ENCODE measurements around the gene MAPK12.

Gene MAPK12

DNA sequence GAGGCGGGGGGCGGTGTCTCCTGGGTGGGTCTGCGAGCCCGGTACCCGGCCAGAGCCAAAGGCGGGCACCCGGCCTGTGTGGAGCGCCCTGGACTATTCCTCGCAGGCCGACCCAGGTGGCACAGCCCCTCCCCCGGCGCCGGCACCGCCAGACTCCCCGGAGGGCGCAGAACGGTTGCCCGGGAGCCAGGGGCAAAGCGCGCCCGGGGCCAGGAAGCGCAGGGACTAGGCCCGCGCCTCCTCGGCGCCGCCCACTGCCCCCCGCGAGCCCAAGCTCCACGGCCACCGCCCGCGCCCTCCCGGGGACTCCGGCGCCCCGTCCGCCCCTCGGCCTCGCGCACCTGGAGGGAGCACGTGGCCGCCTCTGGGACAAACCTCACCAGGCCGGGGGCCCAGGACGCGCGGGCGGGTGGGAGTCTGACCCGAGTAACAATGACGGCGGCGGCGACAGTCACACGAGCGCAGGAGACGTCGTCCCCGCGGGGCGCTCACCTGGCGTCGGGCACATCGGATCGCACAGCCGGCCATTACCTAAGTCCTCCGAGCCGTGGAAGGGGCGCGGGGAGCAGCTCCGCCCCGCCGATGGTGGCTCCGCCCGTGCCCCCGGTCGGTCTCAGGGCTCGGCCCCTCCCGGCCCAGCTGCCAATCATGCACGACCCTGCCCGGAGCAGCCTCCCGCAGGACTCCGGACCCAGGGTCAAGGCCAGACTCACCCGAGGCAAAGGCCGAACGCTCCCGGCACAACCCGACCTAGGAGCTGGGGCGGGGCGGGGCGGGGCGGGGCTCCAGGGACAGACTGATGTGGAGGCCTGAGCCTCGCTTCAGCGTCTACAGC, 38.5 kb upstream of the MAPK12 start:
- FAIRE-seq (no peak), DNase-seq (ENCODE audit: low spot score) (no peak)

DNA sequence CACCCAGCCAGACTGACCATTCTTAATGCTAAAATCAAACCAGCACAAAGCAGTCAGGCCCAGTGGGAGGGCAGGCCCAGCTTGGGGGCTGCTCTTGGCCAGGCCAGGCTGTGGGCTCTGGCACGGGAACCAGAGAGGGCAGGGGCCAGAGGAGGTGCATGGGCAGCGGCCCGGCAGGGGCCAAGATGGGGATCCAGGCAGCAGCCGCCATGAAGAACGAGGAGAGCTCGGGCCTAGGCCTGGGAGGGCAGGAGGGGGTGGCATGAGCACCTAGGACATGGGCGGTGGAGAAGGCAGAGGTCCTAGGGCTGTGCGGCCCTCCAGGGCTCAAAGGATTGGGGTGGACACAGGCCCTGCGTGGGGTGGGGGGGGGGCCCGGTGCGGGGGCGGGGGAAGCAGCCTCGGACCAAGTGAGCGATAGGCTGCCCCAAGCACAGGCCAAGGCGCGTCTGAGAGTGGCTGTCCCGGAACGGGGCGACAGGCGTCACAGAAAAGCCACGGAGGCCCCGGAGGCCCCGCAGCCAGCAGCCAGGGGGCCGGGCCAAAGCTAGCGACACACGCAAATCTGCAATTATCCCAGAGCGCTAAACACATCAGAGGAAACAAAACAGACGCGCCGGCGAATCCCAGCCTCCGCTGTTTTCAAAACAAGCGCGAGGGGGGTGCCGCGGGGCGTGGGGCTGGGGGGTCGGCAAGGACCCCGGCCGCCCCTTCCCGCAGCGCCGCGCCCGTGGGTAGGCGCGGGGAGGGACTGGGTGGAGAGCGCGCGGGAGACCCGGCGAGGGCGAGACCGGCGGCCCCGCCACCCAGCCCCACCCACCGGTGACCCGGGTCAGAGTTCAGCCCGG, 37.7 kb upstream of the MAPK12 start:
- FAIRE-seq = no peak
- DNase-seq (ENCODE audit: low spot score) = no peak

DNA sequence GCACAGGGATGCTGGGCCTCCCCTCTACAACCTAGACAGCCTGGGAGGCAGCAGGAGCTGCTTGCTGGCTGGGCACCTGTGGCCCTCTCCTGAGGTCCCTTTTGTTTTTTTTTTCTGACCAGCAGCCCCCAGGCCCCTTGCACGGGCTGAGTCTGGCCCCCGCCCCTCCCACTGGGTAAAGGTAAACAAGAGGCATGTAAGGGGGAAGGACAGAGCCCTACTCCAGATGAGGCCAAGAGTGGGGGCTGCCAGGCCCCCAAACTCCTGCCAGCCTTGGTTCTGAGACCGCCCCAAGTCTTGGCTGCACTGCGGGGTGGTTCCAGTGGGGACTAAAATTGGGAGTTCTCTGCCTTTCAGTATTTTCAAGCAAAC, 36.8 kb upstream of the MAPK12 start:
- no peak for FAIRE-seq
- DNase-seq (ENCODE audit: low spot score) = no peak

DNA sequence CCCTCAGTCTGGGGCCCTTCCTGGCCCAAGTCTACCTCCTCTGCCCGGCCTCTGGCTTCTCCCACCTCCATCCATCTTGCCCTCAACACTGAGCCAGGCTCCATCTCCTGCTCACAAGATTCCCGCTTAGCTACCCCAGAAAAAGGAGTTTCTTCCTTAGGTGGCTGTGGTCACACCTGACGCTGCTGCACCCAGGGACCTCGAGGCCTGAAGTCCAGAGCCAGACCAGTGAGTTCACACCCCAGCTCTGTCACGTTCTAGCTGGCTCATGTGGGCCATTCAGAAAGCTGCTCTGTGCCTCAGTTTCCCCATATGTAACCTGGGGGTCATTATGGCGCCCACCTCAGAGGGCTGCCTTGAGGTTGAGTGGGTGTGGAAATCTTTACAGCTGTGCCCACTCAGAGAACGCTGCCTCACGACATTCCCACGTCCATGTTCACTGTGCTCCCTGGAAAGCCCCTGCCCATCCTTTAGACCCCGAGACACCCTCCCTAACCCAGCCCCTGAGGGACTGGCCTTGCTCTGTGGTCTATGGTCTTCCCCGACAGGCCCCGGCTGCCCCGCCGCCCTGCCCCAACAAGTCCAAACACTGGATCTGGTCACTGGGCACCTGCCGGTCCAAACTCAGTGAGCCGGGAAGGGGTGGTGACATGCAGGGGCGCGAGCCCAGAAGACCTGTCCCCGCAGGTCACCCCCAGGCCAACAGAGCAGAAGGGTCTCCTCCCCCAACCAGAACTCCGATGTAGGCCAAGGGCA, 36.2 kb upstream of the MAPK12 start:
- DNase-seq (ENCODE audit: low spot score) (no peak), FAIRE-seq (no peak)

DNA sequence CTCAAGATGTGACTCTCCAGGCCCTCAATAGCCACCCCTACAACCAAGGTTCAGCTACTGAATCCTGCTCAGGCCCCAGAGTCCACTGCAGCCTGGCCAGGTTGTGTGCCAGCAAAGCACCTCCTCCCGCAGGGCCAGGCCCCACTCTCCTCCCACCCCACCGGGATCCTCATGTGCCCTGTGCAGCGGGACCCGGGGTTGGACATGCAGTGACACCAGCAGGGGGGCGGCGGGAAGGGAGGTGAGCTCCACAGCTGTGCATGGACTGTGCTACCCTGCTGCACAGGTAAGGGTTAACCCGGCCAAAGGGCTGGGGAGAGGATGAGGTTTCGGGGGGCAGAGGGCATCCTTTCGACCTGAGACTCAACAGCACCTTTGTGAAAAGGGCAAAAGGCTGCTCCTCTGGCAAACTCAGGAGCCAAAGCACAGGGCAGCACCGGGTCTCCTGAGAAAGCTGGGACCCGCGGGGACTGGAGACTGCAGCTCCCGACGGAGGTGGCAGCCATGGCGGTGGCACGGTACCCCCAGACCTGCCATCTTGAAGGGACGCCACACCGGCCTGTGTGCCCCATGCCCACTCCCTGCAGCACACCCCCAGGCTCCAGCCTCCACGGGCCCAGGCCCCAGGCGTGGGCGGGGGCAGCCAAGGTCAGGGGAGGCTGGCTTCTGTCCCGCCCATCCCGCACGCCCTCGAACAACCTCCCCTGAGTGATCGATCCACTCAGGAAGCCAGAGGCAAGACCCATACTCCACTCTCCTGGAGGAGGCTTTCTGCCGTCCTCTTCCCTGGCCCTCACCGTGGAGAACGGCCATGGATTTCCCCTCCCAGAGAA, 35.4 kb upstream of the MAPK12 start:
- FAIRE-seq (no peak), DNase-seq (ENCODE audit: low spot score) (no peak)

DNA sequence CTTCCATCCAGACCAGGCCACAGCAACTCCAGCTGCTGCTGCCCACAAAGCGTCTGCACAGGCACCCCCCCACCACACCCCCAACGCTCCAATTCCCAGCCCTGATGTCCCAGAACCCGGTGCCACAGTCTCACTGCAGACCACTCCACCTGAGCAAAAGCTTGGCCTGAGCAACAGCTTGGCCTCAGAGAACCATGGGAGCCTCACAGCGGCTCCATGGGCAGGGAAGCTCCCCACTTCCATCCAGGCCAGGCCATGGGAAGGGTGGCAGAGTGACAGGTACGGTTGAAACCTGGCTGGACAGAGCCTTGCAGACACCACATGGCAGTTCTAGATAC, 32.8 kb upstream of the MAPK12 start:
- DNase-seq (ENCODE audit: low spot score) (no peak), FAIRE-seq (no peak)

DNA sequence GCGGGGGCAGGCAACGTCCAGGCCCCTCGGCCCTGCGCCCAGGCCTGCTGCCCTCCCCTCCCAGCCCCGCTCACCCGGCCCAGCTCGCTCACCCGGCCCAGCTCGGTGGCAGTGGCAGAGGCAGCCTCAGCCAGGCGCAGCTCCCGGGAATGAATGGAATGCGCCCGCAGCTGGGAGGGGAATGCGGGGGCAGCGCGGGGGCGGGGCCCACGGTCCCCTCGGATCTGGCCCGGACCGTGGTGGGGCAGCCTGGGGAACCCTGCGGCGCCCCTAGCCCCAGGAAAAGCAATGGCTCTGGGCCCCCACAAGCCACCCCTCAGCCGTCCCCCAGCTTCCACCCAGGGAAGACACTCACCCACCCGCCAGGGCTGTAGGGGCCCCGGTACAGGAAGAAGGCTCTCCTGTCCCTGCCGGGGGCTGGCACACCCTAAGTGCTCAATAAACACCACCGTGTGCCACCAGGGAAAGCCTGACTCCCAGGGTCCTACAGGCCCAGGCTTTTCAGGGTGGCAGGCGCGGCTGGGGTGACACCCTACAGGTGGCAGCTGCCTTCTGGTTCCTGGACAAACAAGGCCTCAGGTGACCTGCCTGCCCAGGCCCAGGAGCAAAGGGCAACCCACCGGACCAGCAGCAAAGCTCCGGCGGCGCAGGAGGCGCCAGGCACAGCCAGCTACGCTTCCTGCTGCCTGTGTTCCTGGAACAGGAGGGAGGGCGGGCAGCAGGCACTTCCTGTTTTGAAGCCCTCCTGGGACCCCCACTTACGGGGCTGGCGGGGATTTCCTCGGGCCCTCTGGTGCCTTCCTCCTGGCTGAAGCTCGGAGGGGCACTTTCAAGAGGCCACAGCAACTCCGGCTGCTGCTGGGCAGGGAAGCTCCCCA, 32.2 kb upstream of the MAPK12 start:
- DNase-seq (ENCODE audit: low spot score) (peak; percentile 93), FAIRE-seq (peak; percentile 99)

DNA sequence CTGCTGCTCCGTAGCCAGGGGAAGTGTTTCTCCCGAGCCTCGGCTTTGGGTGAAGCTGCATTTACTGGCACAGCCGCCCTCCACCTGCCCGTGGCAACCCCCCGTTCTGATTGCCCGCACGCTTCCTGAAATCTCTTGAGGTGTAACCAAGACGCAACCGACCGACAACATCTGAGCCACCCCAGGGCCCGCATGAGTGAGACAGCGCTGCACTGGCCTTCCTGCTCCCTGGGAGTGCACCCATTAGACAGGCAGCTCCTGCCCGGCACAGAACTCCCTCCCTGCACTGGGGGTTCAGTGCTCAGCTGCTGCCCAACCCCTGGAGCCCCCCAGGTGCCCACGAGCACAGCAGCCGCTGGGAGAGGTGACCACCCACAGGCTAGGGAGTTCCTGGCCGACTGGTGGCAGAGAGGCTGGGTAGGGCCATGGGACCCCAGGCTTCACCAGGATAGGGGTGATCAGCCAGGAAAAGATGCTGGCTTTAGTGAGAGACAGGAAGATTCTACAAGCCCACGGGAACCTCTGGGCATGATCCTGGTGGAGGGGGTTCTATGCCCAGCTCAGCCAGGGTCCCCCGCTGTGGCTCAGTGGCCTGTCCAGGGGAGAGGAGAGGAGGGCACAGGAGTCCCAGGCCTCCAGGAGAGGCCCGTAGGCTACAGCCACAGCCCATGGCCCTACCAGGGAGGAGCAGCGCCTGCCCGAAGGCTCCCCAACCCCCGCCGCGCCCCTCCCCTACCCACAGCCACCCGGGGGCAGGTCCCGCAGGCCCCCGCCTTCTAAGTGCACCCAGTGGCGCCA, 31.4 kb upstream of the MAPK12 start:
- FAIRE-seq = no peak

DNA sequence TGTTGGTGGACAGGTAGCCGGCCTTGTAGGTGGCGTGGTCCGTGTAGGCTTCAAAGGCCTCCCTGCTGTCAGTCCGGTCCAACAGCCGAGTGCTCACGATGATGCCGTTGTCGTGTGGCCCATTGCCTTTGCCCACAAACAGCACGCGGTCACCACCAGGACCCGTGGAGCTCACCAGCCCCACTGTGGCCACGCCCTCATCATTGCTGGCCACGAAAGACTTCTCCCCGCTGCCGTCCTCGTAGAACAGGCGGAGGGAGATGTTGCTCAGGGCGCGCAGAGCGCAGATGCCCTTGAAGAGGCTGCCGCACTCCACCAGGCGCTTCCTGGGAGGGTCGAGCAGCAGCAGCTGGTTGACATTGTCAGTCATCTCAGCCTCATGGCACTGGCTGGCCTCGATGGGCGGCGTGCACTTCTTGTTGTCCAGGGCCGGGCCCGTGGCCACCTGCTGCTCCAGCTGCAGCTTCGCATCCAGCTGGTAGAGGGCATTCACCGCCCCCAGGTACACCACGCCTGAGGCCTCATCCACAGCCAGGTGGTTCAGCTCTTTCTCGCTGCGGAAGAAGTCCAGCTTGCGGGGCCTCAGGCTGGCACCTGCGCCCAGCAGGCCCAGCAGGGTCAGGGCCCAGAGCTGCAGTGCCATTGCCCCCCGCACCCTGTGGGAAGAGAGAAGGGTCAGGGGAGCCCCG, 28.6 kb upstream of the MAPK12 start:
- FAIRE-seq (no peak), DNase-seq (ENCODE audit: low spot score) (no peak)

More for the DNA sequence above, 31.4 kb upstream of the MAPK12 start:
- no peak for DNase-seq (ENCODE audit: low spot score)

DNA sequence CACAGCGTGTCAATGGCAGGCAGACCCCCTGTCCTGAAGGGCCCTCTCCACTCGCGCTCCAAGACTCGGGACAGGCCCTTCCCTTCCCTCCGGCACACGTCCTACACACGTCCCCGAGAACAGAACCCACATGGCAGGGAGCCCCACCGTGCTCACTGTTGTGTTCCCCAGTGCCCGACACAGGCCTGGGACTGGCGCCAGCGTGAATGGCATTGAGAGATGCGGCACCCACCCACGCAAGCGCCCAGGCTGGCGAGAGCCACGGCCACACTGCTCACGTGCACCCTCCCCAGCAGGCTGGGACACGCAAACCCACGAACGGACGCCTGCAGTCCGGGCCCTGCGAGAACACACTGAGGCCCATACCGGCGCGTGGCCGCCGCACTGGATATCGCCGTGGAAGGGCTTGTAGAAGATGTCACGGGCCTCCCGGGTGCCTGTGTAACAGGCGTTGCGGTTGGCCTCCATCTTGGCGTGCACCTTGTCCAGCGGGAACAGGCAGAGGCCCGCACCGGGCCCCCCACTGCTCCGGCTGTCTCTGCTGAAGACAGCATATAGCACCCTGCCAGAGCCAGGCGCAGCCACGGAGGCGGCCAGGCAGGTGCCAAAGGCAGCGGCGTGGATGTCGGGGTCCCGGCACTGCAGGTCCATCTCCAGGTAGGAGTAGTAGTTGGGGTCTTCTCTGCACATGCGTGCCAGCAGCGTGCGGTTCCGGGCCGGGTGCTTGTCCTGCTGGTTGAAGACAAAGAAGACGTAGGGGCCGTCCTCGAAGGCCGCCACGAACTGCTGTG, 27.9 kb upstream of the MAPK12 start:
- peak; percentile 62 for FAIRE-seq
- DNase-seq (ENCODE audit: low spot score) = no peak

DNA sequence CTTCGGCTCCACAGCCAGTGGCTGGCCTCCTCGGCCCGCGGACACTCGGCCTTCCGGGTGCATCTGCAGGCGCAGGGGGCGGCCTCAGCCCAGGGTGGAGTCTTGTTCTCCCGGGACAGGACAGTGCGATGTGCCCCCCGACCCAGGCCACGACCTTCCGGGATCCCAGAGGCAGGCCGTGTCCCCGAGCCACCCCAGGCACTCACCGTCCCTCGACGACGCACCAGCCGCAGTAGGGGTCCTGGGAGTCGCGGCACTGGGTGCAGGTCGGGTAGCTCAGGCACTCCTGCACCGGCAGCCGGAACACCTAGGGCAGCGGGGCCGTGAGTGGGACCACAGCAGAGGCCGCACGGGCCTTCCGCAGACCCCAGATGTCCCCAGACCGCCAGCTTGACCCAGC, 26.2 kb upstream of the MAPK12 start:
- no peak for FAIRE-seq
- DNase-seq (ENCODE audit: low spot score) = no peak

DNA sequence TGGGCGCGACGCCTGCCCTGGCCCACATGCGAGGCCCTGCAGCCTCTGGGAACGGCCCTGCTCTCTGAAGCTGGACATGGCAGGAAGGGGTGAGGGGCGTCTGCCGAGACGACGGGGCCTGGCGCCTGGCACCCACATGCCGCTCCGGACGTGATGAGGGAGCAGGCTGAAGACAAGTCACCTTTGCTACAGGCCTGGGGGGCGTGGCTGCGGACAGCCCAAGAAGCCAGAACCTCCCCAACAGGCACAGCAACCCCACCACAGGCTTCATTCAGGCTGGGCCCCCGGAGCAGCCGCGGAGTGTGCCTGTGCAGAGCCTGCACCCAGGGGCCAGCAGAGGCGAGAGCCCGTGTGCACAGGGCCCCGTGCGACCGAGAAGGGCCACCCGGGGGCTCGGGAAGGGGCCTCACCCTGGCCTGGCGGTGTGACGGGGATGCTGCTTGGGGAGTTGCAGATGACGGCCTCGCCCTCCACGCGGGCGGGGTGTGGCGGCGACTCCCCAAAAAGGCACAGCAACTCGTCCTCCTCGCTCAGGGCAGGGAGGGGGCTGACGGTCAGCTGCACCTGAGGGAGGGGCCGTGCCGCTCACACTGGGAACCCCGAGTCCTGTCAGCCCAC, 25.3 kb upstream of the MAPK12 start:
- FAIRE-seq = no peak
- DNase-seq (ENCODE audit: low spot score) = no peak

DNA sequence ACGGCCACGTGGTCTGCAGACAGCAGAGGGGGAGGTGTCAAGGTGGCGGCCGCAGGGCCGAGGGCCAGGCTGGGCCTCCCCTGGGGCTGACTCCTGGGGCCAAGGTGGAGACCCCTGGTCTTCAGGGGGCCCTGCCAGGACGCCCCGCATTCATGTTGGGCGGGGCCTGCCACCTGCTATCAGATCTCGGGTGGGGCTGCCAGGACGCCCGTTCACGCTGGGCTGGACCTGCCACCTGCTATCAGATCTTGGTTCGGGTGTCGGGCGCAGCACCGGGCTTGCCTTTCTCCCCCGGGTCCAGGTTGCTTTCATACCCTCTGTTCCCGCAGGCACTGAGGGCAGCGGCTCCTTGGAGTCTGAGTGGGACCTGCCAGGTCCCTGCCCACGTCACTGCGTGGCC, 24.8 kb upstream of the MAPK12 start:
- FAIRE-seq (no peak), DNase-seq (ENCODE audit: low spot score) (no peak)

DNA sequence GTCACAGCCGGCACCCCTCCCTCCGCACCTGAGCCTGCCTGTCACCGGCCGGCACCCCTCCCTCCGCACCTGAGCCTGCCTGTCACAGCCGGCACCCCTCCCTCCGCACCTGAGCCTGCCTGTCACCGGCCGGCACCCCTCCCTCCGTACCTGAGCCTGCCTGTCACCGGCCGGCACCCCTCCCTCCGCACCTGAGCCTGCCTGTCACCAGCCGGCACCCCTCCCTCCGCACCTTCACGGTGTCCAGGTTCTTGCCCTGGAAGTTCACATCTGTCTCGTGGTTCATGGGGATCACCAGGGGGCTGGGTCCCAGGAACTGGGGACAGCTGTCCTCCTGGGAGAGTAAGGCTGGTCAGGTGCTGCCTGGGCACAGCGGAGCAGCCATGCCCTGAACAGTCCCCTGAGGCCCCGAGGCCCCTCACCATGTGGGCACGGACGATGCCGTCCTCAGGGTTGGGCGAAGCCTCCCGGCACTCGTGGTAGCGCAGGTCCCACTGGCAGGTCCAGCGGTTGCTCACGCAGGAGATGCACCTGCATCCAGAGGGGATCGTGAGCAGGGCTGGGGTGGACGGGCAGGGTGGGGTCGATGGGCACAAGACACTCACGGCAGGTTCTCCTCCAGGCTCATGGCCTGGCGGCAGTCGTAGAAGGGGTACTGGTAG, 24.2 kb upstream of the MAPK12 start:
- FAIRE-seq (peak; percentile 27), DNase-seq (ENCODE audit: low spot score) (no peak)

DNA sequence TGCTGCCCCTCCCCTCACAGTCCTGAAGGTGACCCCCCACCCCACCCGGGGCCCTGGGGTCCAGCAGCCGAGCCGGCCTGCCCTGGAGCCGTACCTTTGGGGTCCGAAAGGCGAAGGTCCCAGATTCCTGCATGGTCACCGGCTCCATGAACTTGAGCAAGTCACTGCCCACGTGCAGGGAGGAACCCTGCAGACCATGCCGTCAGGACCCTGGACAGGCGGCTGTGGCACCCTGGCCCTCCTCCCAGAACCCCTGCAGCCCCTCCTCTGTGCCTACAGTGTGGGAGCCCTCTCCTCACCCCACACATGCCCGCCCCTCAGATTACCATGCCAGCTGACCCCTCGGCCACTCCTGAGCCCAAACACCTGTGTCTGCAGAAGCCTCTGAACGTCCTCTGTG, 23.0 kb upstream of the MAPK12 start:
- FAIRE-seq (no peak), DNase-seq (ENCODE audit: low spot score) (no peak)

DNA sequence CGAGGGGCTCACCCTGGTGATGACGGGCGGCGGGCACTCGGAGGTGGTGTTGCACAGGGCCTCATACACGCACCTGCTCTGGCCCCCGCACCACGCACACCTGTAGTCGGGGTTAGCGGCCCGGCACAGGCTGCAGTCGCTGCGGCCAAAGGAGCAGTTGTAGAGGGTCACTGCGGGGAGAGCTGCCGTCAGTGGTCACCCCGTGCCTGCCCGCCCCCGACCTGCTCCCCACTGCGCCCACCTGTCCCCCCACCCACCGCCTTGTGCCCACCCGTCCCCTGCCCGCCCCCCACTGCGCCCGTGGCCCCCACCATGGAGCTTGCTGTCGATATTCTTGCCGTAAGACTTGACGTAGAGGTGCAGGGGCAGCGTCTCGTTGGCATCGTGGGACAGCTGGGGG, 22.3 kb upstream of the MAPK12 start:
- DNase-seq (ENCODE audit: low spot score) (no peak), FAIRE-seq (no peak)
